ENCODE data around the gene NKD2. TPM values are rescaled to one million over a fixed set of nuclear protein-coding genes. Genes with fewer than 3 reads are reported as not detected.
"Not testable (repeated sequence)": the region's sequence is repeated elsewhere in the genome, so short reads cannot be mapped to it uniquely, and the experiment has no call there.

NKD2 gene
- total RNA-seq, 1 donor from 2014 or later: 4.3 TPM

- intact Hi-C loops (cut with micrococcal nuclease): loop anchor here (1.0 kb wide), 1 partner anchor 89 kb away; no protein-coding TSS in a partner anchor
Observed at GRCh38 chr5:1011741-1012312, 3.2 kb downstream of the NKD2 start.

GRCh38 chr5:1012313-1012841 is 3.8 kb downstream of the NKD2 start:
- intact Hi-C loops (cut with micrococcal nuclease): no loop called here

GRCh38 chr5:1012900-1013237 is 4.3 kb downstream of the NKD2 start:
- intact Hi-C loops (cut with micrococcal nuclease): no loop called here

DNA sequence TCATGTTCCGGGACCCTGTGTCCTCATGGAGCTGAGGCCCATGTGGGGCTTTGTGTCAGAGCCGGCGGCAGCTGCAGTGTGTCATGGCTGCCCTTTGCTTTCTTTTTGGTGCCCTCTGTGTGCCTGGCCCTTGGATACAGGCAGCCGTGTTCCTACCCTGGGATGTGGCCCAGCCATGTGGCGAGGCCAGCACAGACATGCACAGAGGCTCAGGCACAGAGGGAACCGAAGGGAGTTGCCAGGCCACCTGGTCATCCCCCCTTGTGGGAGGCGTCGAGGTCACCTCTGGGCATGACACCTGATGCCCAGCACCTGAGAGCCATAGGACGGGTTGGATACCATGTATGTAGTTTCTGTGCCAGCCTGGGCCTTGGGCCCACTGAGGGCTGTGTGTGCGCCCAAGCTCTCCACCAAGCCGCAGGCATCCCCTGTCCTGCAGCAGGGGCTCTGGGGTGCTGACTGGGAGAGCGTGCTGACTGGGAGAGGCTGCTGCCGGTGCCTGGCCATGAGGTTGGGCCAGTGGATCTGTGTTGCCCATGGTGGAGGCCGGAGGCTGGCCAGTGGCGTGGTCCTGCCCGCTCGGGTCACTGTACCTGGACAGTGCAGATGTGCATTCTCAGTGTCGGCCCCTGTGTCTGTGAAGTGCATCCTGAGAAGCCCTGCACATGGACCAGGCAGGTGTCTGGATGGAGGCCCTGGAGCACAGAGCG is 4.8 kb downstream of the NKD2 start:
- intact Hi-C loops (cut with micrococcal nuclease): no loop called here

DNA sequence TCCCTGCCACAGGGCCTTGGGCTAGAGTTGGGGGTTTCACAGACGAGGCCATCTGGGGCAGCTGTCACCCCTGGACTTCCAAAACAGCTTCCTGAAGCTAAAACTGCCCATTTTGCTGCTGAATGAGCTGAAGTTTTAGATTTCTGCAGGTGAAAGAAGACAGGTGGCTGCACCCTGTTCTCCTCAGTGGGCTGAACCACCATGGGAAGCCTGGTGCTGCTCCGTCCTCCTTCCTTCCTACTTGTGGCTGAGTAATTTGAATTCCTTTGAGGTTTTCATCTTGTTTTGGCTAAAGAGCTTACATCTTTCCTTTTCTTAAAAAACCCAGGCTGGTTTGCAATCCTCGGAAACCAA is 5.3 kb downstream of the NKD2 start:
- intact Hi-C loops (cut with micrococcal nuclease): no loop called here

GRCh38 chr5:1014346-1014745 is 5.7 kb downstream of the NKD2 start:
- intact Hi-C loops (cut with micrococcal nuclease): no loop called here

DNA sequence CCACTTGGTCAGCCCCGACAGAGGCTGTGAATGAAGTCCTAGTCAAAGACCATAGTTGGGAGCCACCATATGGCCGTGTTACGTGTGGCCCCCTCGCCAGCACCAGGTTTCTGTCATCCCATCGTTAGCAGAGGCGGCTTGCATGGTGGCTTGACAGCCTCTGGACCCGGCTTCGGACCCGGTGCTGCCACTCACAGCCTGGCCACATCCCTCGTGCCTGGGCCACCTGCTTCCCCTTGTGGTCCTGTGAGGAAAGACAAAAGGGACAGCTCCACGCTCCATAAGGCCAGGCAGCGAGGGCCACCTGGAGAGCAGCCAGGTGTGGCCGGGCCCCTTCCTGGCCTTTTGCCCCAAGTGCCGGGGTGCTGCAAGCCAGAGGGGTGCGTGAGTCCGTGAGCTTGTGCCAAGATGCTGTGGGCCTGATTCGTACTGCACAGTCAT is 6.2 kb downstream of the NKD2 start:
- intact Hi-C loops (cut with micrococcal nuclease): no loop called here

- intact Hi-C loops (cut with micrococcal nuclease): no loop called here
Observed at GRCh38 chr5:1015507-1015906, 6.9 kb downstream of the NKD2 start.

DNA sequence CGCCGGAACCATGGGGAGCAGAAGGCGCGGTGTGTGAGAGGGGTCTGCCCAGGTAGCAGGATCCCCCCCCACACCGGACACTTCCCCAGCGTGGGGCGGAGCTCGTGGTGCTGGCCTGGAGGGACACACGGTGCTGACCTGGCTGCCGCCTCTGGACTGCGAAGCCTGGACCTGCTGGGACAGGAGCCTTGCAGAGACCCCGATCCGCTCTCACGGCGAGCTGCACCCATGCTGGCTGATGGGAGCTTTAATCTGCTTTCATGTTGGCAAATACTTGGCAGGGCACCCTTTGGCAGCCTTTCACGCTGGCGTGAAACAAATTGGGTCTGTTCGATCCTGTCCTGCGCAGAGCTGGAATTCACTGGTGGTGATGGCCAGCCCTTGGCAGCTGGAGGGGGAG is 7.4 kb downstream of the NKD2 start:
- intact Hi-C loops (cut with micrococcal nuclease): no loop called here

DNA sequence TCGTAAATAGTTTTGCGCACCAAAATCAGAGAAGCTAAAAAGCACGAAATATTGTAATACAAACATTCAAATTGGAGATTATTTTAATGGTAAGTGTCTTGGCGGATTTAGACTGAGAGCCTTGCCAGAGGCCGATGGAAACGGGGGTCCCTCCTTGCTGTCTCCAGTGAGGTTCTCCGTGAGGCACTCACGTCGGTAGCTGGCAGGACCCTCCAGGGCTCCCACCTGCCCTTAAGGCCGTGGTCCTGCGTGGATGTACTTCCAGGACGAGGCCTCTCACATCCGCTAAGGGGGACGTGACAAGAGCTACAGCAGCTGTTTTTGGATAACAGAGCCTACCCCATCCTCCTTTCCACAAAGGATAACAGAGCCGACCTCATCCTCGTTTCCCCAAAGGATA is 7.9 kb downstream of the NKD2 start:
- intact Hi-C loops (cut with micrococcal nuclease): no loop called here

DNA sequence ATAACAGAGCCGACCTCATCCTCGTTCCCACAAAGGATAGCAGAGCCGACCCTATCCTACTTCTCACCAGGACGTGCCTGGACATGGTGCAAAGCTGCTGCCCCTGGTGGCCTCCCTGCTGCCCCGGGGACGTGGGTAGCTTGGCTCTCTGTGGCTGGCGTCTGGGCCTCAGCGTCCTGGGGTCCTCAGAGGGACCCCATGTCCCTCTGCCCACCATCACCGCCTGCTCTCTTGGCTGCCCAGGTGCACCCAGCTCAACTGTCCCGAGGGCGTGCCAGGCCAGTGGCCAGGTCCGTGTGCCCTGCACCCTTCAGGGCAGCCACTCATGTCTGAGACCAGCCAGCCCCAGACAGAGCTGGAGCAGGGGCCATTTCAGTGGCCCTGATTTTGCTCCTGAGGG is 8.5 kb downstream of the NKD2 start:
- intact Hi-C loops (cut with micrococcal nuclease): no loop called here

GRCh38 chr5:1017691-1018455 is 9.3 kb downstream of the NKD2 start:
- intact Hi-C loops (cut with micrococcal nuclease): no loop called here

DNA sequence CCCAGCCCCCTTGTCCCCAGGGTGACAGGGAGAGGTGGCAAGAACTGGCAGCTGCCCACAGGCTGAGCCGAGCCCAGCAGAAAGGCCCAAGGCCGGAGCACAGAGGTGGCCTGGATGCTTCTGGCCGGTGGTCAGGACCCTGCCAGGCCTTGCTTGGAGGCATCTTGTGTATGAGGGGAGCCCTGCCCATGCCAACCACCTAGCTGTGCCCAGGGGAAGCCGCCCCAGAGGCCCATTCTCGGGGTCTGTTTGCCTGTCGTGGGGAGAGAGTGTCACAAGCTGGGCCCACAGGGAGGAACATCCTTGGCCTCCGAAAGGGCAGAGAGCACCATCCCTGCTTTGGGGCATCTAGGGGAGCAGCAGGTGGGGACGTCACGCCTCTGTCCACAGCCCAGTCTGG is 10.0 kb downstream of the NKD2 start:
- intact Hi-C loops (cut with micrococcal nuclease): no loop called here

- intact Hi-C loops (cut with micrococcal nuclease): no loop called here
Observed at GRCh38 chr5:1019001-1019905, 10.7 kb downstream of the NKD2 start.

GRCh38 chr5:1020452-1020961 is 11.9 kb downstream of the NKD2 start:
- intact Hi-C loops (cut with micrococcal nuclease): no loop called here

- intact Hi-C loops (cut with micrococcal nuclease): no loop called here
Observed at GRCh38 chr5:1021136-1021968, 12.8 kb downstream of the NKD2 start.

GRCh38 chr5:1021969-1022336 is 13.4 kb downstream of the NKD2 start:
- intact Hi-C loops (cut with micrococcal nuclease): not testable (repeated sequence)

DNA sequence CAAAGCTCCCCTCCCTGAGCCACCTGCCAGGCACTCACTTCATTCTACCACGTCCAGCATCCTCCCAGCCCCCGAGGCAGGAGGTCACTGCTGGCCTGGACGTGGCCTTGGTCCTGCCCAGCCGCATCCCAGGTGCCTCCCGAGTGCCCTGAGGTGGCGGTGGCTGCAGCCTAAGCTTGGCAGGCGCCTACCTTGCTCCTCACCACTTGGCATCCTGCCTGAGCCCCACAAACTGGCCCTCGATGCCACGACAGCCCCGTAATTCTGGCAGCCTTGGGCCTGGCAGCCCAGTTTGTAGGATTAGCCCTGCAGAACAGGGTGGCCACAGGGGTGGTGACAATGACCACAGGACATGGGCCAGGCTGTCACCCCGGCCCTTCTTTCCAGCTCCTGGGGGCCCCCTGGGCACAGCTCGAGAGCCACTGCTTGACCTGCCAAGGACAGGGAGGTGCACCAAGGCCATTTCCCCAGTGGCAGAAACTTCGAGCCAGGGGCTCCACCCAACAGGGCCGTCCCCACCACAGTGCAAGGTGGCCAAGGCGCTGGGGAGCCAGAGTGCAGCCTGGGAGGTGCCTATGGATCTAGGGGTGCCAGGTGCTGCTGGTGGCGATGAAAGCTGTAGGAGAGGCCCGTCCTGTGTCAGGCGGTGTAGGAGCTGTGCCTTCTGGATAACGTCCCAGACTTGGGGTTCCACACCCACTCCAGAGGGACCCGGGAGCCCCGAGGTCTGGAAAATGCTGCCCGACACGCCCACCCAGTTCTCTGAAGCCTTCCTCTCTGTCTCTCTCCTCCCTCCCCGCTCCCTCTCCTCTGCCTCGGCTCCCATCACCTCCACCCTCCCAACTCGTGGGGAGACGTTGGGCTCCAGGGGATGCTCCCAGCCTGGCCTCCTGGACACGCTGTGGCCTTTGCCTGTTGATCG is 18.4 kb downstream of the NKD2 start:
- intact Hi-C loops (cut with micrococcal nuclease): no loop called here

All from T-helper 1 cell treated with Interleukin-12 subunit alpha and Interleukin-12 subunit beta and Interleukin-4 antibody, amounts not matched to agents 30 ng/mL and 1 ng/mL, for 36 hours (primary cell).